ENCODE measurements around the gene LCP1. TPM values are rescaled to one million over a fixed set of nuclear protein-coding genes. Genes with fewer than 3 reads are reported as not detected.
A peak's percentile ranks its signal among the peaks of the same experiment; 100 is the strongest.

Gene LCP1
- total RNA-seq, 1 donor from 2014 or later = 8.3 TPM

DNA sequence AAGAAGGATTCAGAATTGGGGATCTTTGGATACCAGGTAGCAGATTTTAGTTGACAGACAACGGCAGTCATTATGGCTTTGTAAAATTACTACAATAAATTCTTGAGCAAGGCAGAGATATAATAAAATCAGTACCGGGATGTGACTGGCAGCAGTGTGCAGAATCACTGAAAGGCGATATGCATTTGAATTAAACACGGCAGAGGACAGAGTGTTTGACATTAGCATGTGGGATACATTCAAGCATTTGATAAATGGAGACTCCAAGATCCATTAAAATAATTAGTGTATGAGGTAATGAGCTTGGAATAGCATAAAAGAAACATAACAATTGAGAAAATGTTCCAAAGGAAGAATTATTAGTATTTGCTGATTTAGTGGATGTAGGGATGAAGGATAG is 36.8 kb downstream of the LCP1 start:
- no peak for DNase-seq (ENCODE audit: low spot score, unreplicated experiment)
- Mint-ChIP-seq H3K36me3 (ENCODE audit: insufficient read depth) (no peaks in the 10 kb centered on the region), H3K27me3 (no peaks in the 10 kb centered on the region), H3K27ac (peak overlapping the region; percentile 8), H3K9me3 (ENCODE audit: low read depth) (peaks cover 11% of the 10 kb centered on the region), H3K4me1 (ENCODE audit: low read depth) (peaks cover 47% of the 10 kb centered on the region), H3K4me3 (ENCODE audit: low read depth) (no peak overlapping the region)
- TF ChIP-seq, protein P1, sequence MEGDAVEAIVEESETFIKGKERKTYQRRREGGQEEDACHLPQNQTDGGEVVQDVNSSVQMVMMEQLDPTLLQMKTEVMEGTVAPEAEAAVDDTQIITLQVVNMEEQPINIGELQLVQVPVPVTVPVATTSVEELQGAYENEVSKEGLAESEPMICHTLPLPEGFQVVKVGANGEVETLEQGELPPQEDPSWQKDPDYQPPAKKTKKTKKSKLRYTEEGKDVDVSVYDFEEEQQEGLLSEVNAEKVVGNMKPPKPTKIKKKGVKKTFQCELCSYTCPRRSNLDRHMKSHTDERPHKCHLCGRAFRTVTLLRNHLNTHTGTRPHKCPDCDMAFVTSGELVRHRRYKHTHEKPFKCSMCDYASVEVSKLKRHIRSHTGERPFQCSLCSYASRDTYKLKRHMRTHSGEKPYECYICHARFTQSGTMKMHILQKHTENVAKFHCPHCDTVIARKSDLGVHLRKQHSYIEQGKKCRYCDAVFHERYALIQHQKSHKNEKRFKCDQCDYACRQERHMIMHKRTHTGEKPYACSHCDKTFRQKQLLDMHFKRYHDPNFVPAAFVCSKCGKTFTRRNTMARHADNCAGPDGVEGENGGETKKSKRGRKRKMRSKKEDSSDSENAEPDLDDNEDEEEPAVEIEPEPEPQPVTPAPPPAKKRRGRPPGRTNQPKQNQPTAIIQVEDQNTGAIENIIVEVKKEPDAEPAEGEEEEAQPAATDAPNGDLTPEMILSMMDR (IDR thresholded peaks at IDR 0.05; ENCODE audit: unreplicated experiment) = no peak

DNA sequence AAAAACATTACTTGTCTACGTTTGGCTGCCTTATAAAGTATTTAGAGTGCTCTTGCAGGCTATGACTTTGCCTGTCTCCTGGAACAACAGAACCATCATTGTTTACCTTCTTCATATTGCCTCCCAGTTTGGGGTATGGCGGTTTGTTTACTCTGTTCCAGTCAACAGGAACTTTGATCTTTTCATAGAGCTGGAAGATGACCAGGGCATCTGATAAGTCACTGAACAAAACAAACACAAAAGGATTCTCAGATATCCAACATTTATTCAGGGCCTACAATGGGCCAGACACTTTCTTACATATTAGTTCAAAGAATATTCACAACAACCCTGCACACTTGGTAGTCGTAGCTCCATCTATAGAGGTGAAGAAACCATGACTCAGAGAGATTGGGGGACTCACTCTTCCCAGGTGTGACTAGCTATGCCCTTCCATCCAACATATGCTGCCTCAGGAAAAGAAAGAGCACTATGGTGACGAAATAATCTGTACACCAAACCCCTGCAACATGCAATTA is 38.7 kb downstream of the LCP1 start:
- DNase-seq (ENCODE audit: low spot score, unreplicated experiment) = no peak
- Mint-ChIP-seq H3K4me3 (ENCODE audit: low read depth) (no peak overlapping the region), H3K9me3 (ENCODE audit: low read depth) (peaks cover 11% of the 10 kb centered on the region), H3K27me3 (no peaks in the 10 kb centered on the region), H3K36me3 (ENCODE audit: insufficient read depth) (no peaks in the 10 kb centered on the region), H3K27ac (peak overlapping the region; percentile 77), H3K4me1 (ENCODE audit: low read depth) (peaks cover 48% of the 10 kb centered on the region)
- TF ChIP-seq, protein P1 (IDR thresholded peaks at IDR 0.05; ENCODE audit: unreplicated experiment) = no peak

DNA sequence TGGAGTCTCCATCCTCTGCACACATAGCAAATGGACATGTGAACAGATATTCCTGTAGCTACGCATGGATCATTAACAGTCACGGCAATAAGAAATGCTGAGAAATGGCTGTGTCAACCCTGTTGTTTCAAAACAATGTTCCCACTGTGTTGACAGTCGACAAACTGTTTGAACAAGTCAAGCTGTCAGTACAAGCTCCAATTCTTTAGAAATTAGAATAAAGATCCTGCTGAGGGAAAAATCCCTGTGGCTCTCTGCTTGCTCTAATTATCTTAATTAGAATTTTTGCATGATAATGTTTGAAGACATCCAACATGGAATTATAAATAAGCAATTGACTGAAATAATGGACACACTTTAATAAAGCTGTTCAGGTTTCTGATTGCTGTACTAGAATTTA is 39.2 kb downstream of the LCP1 start:
- no peak for DNase-seq (ENCODE audit: low spot score, unreplicated experiment)
- TF ChIP-seq, protein P1 (IDR thresholded peaks at IDR 0.05; ENCODE audit: unreplicated experiment) = no peak
- Mint-ChIP-seq H3K27me3 (no peaks in the 10 kb centered on the region), H3K4me1 (ENCODE audit: low read depth) (peaks cover 53% of the 10 kb centered on the region), H3K36me3 (ENCODE audit: insufficient read depth) (no peaks in the 10 kb centered on the region), H3K27ac (peak overlapping the region; percentile 77), H3K4me3 (ENCODE audit: low read depth) (no peak overlapping the region), H3K9me3 (ENCODE audit: low read depth) (peaks cover 11% of the 10 kb centered on the region)

DNA sequence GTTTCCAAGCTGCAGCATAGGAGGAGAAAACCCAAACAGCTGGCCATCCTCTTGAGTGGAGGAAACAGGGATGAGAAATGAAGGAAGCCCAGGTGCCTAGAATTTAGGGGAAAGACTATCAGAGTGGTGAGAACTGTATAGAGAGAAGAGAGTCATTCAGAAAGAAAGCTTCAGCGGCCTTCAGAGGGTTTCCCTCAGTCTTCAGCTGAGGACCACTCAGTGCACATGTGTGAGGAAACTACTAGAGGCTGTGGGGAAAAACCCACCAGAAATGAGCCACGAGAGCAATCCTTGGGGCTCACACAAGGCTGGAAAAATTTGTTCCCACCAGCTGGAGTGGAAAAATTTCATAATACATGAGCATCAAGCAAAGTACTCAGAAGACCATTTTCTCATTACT is 41.9 kb downstream of the LCP1 start:
- Mint-ChIP-seq H3K27ac (no peak overlapping the region), H3K4me1 (ENCODE audit: low read depth) (peaks cover 61% of the 10 kb centered on the region), H3K9me3 (ENCODE audit: low read depth) (peaks cover 7% of the 10 kb centered on the region), H3K27me3 (no peaks in the 10 kb centered on the region), H3K36me3 (ENCODE audit: insufficient read depth) (no peaks in the 10 kb centered on the region), H3K4me3 (ENCODE audit: low read depth) (no peak overlapping the region)
- TF ChIP-seq, protein P1 (IDR thresholded peaks at IDR 0.05; ENCODE audit: unreplicated experiment) = no peak
- DNase-seq (ENCODE audit: low spot score, unreplicated experiment) = no peak

DNA sequence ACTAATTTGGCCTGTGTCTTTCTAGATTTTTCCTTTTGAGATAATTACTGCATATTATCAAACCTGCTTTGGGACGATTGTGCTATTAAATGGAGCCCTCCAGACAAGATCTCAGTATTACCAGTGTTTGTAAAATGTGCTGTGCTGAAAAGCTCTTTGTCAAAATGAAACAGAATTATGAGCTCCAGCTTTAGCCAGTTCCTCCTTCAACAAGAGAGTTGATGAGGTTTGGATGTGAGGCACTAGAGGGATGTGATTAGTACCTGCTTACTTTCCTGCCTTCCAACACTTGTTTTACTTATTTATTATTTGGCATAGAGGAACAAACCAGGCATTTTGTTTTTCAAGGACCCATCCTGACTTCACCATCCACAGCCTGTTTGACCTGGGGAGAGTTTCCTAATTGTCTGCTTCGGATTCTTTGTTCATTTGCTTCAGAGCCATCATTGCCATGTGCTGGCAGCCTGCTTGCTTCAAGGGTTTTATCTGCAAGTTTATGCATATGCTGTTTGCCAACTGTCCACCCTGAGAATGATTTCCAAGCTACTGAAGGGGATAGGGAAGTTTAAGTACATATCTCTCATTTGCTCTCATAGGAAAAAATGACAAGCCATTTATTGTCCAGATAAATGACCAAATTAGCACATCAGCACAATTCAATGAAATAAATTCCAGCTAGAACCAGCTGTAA is 44.2 kb downstream of the LCP1 start:
- H3K4me3 Mint-ChIP-seq (ENCODE audit: low read depth) = no peak overlapping the region
- no peaks in the 10 kb centered on the region for H3K36me3 Mint-ChIP-seq (ENCODE audit: insufficient read depth)
- H3K27me3 Mint-ChIP-seq = no peaks in the 10 kb centered on the region
- H3K4me1 Mint-ChIP-seq (ENCODE audit: low read depth) = peaks cover 53% of the 10 kb centered on the region
- H3K27ac Mint-ChIP-seq = no peak overlapping the region
- H3K9me3 Mint-ChIP-seq (ENCODE audit: low read depth) = no peaks in the 10 kb centered on the region
- DNase-seq (ENCODE audit: low spot score, unreplicated experiment) = no peak
- TF ChIP-seq, protein P1 (IDR thresholded peaks at IDR 0.05; ENCODE audit: unreplicated experiment) = no peak

Data from progenitor cell of endocrine pancreas (in vitro differentiated cells).